ENCODE results near the gene HMSD.

HMSD gene

DNA sequence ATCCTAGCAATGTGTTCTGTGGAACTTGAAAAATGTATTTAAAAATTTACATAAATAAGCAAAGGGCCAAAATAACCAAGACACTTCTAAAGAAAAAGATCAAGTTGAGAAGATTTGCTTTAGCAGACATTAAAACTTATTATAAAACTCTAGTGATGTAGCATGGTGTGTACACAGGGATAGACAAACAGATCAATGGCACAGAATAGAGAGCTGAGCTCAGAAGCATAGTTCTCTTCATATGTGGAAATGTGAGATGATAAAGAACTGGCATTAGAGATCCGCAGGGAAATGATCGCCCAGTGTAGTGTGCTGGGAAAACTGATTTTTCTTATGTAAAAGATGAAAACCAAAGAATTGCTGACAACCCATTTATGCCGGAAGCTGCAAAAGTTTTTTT lies 60.2 kb downstream of the HMSD start:
- H3K4me3 ChIP-seq (ENCODE audit: low read depth, low read length), result no peak overlapping the region
- no peak for TF ChIP-seq CTCF (IDR thresholded peaks at IDR 0.05; ENCODE audit: borderline replicate concordance, insufficient read depth, low read depth, low read length)
